HUDEP-2 (cell line): ENCODE results near the gene LRRC37B.
"Not testable (repeated sequence)": the region's sequence is repeated elsewhere in the genome, so short reads cannot be mapped to it uniquely, and the experiment has no call there.

Experiments
- DNase-seq, 76 experiments: peaks; one replicate each; lab custom pipeline; 2025; ENCODE audit not compliant: unreplicated experiment in 76 of 76; lab: John Stamatoyannopoulos, UW

The LRRC37B gene

DNA sequence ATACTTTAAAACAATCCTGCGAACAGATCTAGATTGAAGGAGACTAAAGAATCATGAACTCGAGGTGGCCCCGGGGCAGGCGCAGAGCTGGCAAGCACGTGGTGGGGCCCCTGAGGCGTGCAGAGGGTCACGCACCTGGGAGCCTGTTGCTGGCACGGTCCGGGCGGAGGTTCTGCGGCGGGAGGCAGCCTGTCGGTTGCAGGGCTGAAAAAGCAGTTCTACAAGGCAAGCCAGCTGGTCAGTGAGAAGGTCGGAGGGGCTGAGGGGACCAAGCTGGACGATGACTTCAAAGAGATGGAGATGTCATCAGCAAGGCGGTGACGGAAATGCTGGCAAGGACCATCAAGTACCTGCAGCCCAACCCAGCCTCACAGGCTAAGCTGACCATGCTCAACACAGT, 33.1 kb downstream of the LRRC37B start:
- DNase-seq, result not testable (repeated sequence)

- not testable (repeated sequence) for DNase-seq
Observed at GRCh38 chr17:32041306-32041875, 34.2 kb downstream of the LRRC37B start.

DNA sequence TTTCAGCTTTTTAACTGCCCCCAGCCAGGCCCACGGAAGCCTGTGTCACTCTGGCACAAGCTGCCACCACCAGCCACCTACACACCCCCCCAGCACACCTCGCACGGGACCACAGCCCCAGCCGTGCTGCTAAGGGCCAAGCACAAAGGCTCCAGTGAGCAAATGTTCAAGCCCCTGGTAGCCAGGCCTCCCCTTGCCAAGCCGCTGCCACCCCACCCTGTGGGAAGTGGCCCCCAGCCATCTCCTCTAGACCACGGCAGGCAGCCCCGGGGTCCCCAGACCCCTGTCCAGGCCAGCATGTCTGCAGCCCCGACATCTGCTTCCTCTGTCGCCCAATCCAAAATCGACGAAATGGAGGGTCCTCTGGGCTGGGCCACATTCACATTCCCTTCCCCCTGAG, 35.1 kb downstream of the LRRC37B start:
- DNase-seq, result not testable (repeated sequence)

DNA sequence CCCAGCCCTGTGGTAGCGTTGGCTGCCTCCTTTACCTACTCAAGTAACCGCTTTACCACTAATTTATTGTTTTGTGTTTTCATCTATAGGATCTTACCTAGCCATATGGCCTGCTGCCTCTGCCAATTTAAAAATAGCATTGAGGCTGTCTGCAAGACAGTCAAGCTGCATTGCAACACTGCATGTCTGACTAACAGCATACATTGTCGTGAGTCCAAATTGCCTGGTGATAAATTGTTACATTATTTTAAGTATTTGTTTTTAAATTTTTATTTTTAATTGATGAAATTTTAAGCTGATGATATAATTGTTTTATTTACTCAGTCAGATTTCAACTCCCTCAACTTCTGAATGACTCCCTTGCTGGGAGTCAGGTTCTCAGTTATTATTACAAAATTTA, 38.4 kb downstream of the LRRC37B start:
- not testable (repeated sequence) for DNase-seq

GRCh38 chr17:32047663-32048062, 40.5 kb downstream of the LRRC37B start:
- DNase-seq, result not testable (repeated sequence)

GRCh38 chr17:32054985-32055384, 47.8 kb downstream of the LRRC37B start:
- not testable (repeated sequence) for DNase-seq

DNA sequence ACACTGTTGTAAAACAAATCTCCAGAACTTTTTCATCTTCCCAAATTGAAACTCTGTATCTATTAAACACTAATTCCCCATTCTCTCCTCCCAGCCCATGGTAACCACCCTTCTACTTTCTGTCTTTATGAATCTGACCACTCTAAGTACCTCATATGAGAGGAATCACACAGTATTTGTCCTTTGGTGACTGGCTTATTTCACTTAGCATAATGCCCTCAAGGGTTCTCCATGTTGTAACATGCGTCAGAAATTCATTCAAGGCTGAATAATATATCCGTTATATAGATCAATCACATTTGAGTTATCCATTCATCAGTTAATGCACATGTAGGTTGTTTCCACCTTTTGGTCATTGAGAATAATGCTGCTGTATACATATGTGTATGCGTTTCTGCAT, 48.2 kb downstream of the LRRC37B start:
- DNase-seq, result not testable (repeated sequence)

- DNase-seq, result not testable (repeated sequence)
Observed at GRCh38 chr17:32056500-32056899, 49.3 kb downstream of the LRRC37B start.

- DNase-seq, result not testable (repeated sequence)
Observed at GRCh38 chr17:32057460-32058105, 50.4 kb downstream of the LRRC37B start.

DNA sequence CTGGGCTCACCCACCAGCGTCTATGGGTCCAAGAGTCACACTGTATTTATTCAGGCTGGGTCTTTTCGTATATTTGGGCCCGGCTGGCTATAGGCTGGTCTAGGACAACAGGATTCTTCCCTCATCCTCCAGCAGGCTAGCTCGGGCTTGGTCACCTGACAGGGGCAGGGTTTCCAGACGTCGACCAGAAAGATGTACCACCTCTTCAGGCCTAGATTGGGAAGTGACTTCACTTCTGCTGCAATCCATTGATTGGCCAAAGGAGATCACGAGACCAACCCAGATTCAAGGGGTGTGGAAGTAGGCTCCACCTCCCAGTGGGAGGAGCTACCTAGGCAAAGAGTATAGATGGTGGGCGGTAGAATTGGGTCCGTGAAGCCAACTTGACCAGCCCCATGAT, 53.5 kb downstream of the LRRC37B start:
- DNase-seq, result not testable (repeated sequence)

DNA sequence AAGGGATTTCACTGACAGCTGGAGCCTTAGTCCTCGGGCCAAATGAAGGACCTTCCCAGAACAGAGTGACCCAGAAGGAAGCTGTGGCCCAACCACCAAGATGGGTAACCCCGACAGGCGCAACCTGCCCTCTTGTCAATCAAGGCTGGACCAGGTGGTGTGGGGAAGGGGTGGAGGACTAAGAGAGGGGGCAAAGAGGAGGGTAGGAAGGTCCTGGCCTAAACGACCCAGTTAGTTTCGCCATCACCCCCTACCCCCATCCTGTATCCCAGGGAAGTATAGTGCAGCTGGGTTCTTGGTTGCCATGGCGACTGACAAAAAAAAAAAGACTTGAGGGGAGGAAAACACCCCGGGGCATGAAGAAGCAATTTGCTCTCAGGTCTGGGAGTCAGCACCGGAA, 54.7 kb downstream of the LRRC37B start:
- not testable (repeated sequence) for DNase-seq

GRCh38 chr17:32064091-32064490, 56.9 kb downstream of the LRRC37B start:
- DNase-seq, result not testable (repeated sequence)

DNA sequence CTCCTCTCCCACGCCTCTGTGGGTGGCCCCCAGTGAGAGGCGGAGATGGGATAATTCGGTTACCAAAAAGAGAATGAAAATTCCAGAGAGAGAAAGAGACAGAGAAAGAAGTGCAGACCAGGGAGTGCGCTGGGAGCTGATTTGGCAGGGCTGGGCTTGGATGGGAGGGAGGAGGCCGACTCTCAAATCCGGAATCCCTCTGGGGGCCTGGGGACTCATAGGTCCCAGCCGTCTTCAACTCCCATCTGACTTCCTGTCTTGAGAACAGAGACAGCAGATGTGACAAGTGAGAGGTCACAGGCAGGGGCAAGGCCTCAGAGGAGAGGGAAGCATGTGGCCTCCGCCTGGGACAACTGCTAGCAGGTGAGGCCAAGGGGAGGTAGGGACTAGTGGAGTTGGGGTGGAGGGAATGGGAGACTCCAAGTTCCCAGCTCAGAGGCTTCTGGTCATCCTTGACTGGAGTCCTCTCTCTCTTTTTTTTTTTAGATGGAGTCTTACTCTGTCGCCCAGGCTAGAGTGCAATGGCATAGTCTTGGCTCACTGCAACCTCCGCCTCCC, 59.0 kb downstream of the LRRC37B start:
- not testable (repeated sequence) for DNase-seq

- DNase-seq, result not testable (repeated sequence)
Observed at GRCh38 chr17:32066863-32067642, 59.9 kb downstream of the LRRC37B start.

- DNase-seq, result peak in 24 of 76 experiments; percentile 0 to 39 (median 13)
Observed at GRCh38 chr17:32069067-32069466, 61.9 kb downstream of the LRRC37B start.

- not testable (repeated sequence) for DNase-seq
Observed at GRCh38 chr17:32071961-32072360, 64.8 kb downstream of the LRRC37B start.

DNA sequence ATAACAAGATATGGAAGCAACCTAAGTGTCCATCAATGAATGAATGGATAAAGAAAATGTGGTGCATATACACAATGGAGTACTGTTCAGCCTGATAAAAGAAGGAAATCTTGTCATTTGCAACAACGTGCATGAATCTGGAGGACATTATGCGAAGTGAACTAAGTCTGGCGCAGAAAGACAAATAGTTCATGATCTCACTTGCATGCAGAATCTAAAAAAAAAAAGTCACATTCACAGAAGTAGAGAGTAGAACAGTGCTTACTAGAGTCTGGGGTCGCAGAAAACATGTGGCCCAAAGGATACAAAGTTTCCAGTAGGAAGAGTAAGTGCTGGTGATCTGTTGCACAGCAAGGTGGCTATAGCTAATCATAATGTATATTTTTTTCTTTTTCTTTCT, 65.9 kb downstream of the LRRC37B start:
- not testable (repeated sequence) for DNase-seq

DNA sequence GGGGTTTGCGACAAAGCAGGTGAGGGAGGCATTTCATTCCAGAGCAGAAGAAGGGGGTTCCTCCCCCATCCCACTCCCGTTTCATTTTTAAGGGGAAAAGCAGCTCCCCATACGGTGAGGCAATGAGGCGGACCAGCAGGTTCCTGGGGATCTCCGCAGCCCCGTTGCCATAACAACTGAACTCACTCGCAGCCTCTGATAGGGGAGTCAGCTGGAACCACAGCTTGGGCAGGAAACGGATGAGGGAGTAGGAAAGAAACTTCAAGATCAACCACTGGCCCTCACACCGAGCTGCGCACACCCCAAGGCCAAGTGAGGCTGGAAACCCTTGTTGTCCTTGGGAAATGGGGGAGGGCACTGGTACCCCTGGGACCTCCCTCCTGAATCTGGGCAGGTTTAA, 72.6 kb downstream of the LRRC37B start:
- peak in 8 of 76 experiments; percentile 1 to 14 (median 3) for DNase-seq

DNA sequence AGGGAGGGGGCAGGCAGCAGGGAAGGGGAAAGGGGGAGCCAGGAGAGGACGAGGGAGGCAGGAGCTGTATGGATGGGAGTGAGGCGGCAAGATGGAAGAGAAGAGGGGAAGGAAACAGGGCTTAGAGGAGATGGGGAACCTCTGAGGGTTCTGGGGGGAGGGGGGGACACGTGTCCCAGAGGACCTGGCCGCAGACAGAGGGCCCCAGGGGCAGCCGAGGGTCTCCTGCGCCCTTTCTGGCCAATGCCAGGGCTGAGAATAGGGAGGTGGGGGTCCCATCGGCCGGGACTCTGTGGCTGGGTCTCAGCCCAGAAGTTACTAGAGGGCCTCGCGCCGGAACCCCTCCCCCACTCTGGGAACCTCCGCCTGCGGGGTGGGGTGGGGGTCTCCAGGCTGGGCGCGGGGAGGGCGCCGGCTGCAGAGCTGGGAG, 76.4 kb downstream of the LRRC37B start:
- DNase-seq, result not testable (repeated sequence)

DNA sequence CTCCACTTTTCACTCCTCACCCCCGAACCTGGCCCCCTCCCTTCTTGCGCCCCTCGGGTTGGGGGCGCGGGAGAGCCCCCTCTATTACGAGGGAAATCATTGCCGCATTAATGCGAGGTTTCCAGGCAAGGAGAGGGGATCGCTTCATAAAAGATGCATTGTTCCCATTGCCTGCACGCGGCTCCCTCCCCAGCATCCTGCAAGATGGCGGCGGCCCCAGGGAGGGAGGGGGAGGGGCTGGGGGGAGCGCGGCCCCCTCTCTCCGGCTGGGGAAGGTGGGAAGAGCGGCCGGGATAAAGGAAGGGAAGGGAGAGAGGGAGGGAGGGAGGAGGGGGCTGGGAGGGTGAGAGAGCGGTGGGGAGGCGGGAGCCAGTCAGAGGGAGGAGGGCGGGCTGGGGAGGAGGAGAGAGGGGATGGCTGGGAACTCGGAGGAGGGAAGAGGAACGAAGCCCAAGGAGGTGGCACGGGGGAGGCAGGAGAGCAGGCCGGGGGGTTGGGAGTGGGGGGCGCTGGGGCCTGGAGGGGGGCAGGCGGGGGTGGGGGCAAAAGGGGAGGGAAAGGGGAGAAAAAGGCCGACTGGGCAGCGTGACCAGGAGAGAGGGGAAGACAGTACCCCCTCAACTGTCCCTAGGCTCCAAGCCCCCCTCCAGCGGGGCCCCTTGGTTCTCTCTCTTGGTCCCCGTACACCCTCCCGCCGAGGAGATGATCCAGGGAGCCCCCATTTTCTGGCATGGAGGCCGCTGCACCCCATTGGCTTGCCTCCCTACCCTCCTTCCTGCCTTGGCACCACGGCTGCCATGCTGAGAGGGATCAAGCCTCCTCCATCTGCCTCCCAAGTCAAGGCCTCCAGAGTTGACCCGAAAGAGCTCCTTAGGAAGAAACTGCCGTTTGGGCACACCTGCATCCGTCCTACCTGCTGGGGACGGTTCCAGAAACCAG, 77.1 kb downstream of the LRRC37B start:
- not testable (repeated sequence) for DNase-seq
